HG03442 (cell line): ENCODE results near the gene THSD7A.

ENCODE experiments used
- ATAC-seq: cut with Tn5 transposase; IDR thresholded peaks from one replicate; pipeline ENCODE4 v1.9.1; 2021; ENCODE audit warnings: mild to moderate bottlenecking, moderate library complexity; ENCODE audit not compliant: unreplicated experiment

Gene THSD7A

DNA sequence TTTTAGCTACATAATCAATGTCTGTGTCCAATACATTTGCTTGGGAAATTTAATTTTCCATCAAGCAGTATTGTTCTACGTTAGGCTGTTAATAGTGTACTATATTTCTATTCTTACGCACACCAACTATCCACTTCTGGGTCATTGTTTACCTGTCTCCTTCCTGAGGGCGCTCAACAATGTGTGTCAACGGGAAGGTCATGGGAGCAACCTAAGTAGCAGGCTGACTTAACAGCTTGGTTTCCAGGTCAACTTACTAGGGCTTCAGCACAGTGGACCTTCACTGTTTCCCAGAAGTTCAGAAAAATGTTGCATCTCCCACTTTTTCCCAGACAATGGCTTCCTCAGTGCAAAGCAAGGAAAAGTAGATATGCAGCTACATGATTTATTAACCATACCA is 13.7 kb downstream of the THSD7A start:
- no peak for ATAC-seq

DNA sequence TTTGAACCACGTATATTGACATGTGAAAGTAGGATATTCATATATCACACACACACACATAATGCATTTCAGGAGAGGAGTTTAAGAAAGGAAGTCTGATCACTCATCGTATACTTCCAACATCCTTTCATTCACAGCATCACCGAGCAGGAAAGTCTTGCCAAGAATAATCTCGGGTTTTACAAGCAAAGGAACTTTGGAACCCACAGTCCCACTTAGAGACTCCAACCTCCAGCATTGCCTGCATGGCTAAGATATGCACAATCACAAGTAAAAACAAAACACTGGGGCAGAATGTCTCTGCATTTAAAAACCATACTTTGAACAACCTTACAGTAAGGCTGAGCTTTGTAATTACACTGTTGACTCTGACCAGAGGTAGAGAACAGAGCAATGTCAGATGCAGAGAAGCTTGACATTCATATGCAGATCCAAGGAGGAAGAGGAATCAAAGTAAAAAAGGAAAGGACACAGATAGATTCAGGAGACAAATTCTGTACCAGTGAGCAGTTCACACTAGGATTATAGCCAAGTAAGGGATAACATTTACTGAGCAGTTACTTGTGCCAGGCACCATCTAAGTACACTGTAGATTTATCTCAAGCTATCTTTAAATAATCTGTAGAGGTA is 14.8 kb downstream of the THSD7A start:
- no peak for ATAC-seq

DNA sequence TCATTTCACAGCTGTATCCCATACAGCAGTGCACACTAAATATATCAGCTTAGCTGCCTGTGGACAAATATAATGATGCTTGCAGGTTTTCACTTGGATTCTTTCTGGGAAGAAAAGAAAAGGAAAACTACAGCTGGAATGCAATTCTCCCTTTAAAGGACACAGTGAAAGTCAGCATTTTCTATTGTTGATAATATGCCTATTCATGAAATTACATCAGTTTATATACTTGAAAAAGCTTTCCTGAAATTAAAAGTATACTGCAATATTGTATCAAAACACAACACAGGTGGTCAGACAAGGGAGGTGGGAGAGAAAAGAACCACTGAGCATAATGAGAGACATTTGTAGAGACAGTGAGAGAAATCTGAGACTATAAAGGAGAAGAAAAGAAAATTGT is 20.3 kb downstream of the THSD7A start:
- no peak for ATAC-seq

DNA sequence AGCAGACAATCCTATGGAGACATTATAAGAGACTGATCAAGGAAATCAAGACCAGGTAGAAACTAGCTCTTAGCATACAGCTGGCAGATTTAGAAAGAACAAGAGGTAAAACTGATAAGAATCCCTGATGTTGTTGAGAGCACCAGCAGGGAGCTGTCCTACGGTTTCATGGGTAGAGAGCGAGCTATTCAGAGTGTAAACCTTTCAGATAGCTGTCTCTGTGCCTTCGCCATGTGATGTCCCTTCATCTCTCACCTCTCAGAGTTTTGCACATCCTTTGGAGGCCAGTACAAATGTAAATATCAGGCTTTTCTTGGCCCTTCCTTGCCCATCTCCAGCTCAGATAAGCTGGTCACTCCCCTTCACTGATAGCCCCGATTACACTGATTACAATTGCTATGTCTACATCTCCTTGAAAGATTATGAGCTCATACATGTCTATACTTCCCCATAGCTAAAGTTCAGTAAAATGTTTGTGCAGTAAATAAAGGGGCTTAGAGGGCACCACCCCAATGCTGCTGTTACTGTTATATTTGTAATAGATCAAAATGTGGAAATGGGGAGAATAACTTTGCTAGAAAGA is 21.9 kb downstream of the THSD7A start:
- ATAC-seq, result no peak

DNA sequence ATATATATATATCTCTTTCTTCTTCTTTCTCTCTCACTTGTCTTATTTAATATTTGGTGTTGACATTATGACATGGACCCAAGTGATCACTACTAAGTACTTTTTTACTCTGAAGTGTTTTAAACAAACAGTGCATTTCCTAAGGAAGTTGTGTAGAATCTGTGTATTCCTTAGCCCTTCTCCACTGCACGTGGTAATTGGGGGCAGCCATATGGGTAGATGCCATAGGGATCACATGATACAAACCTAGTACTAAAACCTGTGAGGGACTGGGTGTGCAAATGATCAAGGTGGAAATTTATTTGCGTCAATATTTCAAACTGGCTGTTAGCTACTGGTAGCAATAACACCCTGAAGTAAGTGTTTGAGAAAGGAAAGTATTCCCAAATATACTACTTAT is 25.0 kb downstream of the THSD7A start:
- no peak for ATAC-seq

DNA sequence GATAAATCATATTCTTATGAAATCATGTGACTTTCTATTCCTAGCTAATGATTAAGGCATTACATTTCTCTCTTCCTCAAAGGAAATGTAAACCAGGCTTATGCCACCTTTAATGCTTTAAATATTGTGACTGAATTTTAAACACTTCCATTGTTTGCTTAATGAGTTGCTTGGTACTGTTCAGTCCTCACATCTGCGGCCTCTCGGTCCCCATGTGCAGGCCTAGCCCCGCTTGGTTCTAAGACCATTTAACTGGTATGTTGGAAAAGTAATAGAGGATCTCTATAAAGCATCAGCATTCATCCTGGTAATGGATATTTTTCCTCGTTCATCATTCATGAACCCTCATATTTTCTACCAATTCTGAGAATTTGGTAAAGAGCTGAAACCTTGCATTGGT is 27.4 kb downstream of the THSD7A start:
- no peak for ATAC-seq

DNA sequence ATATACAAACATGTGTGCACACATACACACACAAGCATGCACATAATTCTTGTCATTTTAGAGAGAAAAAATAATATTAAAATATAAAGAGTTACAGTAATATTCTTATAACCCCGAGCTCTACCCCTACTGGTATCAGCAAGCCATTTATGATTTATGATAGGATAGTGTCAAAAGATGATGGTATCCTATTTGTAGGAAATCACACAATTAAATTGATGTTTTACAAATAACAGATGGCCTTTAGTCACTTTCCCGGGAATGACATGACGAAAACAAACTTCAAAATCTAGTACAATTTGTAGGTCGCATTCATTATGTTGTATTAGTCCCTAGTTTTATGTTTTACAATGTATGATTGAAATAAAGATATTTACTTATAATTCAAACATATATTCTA is 36.8 kb downstream of the THSD7A start:
- ATAC-seq, result no peak

DNA sequence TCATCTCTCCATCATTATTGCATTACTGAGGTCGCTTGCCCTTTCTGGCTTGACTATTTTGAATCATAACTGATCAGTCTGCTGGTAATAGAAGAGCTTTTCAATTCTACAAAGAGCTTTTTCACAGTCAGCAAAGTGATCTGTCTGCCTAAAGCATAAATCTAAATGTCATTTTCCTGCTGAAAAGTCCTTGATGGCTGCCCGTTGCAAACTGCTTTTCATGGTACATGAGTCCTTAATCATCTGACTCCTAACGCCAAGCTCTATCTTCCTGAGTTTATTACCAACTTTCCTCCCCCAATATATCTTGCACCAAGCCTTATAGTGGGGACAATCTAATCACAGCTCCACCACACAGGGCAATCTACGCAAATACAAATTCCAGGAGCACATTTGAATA is 39.8 kb downstream of the THSD7A start:
- no peak for ATAC-seq

DNA sequence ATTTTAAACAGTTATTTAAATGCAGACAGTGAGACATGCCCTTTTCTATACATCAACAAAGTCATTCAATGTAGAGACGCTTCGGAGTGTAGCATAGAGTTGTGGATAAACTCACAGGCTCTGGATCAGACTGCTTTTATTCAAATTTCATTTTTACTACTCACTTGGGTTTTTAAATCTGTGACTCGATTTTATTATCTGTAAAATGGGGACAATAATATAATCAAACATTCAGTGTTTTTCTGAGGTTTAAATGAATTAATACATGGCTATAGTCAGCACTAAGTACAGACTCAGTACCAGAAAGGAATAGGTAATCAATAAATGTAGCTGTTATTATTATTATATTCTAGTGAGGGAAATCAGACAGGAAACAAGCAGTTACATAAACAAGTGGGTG is 43.4 kb downstream of the THSD7A start:
- no peak for ATAC-seq

DNA sequence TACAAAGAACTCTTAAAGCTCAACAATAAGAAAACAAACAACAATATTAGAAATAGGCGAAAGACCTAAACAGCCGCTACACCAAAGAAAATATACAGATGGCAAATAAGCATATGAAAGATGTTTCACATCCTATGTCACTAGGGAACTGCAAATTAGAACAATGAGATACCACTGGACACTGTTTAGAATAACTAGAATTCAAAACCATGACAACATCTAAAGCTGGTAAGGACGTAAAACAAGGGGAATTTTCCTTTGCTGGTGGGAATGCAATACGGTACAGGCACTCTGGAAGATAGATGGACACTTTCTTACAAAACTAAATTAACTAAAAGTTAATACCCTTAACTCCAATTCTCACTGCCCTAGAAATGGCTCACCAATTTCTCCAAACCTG is 44.5 kb downstream of the THSD7A start:
- ATAC-seq, result no peak

DNA sequence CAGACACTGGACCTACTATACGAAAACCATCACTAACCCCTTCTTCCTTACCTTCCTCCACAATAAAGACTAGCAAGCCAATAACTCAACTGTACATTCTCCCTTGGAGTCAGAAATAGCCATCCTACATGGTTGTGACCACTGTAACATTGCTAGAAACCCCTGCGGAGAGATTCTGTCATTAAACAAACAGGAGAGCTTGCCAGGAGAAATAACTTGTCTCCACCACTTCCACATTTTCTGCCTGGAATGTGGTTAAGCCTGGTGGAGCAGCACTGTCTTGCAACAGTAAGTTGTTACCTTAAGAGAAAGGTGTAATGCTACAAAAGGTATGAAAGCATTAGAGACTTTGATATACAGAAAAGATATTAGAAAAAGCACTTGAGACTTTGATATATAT is 45.8 kb downstream of the THSD7A start:
- ATAC-seq, result no peak

DNA sequence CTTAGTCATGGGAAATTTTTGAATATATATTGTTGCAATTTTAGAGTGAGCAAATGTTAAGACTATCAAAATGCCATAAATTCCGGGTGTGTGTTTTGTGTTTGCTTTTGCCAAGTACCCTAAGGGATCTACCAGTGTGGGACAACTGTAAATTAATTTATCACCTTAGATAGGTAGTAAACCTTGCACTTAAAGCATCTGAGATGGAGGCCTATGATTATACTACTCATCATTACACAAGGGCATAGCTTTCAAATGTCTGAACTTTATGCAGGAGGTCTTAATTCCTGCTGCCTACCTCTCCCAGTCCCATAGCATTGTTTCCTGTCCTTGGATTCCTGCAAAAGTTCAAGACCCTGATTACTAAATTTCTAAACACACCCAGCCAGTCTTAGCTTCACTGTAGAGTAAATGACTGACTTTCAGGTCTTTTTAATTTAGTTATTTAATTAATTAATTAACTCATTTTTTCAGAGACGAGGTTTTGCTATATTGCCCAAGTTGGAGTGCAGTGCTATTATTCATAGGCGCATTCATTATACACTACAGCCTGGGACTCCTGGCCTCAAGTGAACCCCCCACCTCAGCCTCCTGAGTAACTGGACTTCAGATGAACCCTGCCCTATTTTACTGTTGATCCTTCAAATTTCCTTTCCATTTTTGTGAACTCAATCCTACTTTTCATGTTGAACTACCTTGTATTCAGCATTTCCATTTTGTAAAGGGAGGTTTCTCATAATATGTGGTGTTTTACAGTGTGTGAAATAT is 47.0 kb downstream of the THSD7A start:
- no peak for ATAC-seq

DNA sequence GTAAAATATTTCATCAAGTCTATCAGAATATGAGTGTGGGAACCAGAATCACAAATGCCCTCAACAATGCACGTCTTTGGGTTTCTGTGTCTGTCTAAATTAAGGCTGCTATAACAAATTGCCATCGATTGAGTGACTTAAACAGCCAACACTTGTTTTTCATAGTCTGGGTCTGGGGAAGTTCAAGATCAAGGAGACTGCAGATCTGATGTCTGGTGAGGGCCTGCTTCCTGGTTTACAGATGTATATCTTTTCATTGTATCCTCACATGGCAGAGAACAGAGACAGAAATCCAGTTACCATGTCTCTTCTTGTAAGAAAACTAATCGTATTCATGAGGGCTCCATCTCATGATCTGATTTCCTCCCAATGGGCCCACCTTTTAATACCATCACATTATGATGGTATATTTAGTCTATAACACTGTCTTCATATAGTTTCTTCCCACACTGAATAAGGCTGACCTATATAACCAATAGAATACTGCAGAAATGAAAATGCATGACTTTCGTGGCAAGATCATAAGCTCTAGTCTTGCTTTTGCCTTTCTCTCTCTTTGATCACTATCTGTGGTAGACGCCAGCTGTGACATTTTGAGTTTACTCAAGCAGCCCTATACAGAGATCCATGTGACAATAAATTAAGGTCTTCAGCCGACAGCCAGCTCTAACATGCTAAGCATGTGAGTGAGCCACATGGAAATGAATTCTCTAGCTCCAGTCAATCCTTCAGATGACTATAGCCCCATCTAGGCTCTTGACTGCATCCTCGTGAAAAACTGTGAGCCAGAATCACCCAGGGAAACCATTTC is 51.9 kb downstream of the THSD7A start:
- ATAC-seq, result no peak

DNA sequence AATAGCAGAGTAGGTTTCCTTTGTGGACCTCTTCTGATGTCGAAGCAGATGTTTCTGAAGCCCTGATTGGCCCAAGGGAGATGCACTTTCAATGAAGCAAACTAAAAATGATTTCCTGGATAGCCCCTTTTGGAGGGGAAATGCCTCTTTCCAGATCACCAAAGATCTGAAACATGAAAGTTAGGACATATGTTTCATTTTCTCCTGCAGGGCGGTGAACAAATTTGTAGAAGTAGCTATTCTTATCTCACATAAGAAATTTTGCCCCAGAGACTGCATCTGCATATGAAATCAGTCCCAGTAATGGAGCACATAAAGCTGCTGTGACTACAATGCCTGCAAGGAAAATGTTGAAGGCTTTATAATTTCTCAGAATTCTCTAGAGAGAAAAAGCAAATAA is 56.0 kb downstream of the THSD7A start:
- ATAC-seq, result no peak

DNA sequence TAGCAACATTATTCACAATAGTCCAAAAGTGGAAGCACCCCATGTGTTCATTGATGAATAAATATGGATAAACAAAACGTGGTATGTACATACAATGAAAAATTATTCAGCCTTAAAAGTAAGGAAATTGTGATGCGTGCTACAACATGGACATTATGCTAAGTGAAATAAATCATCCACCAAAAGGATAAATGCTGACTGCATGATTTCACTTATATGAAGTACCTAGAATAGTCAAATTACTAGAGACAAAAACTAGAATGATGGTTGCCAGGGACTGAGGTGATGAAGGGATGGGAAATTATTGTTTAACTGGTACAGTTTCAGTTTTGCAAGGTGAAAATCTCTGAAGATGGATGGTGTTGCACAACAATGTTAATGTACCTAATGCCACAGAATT is 56.6 kb downstream of the THSD7A start:
- ATAC-seq, result no peak

DNA sequence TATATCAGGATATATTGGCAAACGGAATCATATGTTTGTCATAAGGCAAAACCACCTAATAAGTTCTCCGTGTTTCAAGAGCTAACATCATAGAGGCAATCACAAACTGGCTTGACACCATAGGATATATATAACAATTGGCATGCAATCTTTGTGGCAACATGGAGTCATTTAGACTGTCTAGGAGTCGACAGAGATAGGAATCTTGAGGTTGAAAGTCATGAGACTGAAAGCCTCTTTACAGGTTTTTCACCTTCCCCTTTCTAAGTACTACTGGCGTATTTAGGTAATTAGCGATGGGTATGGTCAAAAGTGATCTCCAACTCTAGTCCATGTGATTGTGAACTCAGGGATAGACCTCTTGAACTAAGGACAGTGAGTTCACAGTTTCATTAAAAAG is 63.7 kb downstream of the THSD7A start:
- no peak for ATAC-seq

DNA sequence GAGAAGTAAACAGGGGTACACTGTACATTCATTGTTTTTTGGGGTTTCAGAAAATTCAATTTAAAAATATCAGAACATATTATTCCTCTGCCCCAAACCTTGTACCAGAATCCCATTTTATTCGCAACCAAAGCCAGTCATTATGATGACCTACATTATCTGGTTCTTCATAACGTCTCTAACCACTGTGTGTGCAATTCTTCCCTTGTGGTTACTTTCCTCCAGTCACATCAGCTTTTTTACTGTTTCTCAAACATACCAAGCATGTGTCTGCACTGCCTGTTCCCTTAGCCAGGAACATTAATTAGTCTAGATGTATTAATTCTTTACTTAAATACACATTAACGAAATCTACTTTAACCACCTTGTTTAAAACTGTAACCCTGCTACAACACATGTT is 64.8 kb downstream of the THSD7A start:
- ATAC-seq, result no peak

DNA sequence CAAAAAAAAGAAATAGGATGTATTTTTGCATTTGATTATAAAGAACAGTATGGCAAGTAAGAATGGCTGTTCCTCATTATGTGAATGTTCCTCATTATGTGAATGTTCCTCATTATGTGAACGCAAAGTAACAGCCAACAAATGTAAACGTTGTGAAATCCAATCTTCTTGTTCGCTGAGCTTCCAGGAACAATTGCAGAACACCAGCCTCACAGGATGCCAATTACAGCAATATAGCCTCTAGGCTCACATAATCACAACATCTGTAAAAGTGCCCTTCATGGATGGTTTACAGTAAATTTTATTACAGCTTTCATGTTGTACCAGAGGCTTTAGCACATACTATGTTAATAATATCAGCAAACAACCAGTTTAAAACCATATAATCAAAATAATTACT is 71.6 kb downstream of the THSD7A start:
- ATAC-seq, result no peak

DNA sequence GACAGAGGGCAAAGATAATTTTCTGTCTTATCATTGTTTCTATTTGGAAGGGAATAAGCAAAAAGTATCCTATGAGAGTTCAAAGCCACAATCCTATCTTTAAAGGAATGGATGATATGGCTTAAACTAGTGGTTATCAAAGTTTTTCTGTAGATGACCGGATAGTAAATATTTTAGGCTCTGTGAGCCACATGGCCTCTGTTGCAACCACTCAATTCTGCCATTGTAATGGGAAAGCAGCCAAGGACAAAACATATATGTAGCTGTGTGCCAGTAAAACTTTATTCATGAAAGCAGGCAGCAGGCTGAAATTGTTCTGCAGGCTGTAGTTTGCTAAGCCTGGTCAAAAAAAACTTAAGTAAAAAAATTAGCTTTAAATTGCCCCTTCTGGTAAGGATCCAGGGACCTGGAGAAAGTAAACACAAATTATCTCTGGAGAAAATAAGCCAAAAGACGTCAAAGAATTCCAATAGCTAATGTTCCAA is 73.3 kb downstream of the THSD7A start:
- no peak for ATAC-seq

DNA sequence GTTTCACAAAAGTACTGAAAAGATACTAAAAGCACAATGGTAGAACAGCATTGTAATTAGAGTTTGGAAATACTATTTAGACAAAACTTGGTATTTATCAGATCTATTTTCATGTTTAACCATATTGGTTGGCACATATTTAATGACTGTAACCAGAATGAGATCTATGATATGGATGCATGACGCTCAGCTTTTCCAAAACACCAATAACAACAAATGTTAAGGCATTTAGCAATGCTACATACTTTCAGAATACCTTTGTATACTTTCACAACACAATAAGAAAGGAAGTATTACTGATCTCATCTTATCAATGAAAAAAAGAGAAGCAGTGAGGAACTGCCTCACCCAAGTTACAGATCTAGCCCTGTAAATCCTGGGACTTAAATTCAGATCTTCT is 74.8 kb downstream of the THSD7A start:
- ATAC-seq, result no peak

DNA sequence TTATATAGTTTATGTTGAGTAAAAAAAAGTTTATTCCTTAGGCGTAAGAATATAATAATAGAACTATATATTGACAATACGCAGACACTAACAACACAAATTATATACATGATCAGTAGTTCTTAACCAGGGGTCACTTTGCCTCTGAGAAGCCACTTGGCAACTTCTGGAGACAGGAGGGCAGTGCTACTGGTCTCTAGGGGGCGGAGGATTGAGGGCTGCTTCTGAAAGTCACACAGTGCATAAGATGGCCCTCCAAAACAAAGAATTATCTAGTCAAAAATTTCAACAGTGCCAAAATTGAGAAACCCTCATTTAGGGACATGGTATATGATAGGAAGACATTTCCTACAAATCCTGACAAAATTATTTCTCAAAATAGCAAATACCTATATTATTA is 77.1 kb downstream of the THSD7A start:
- ATAC-seq, result no peak

DNA sequence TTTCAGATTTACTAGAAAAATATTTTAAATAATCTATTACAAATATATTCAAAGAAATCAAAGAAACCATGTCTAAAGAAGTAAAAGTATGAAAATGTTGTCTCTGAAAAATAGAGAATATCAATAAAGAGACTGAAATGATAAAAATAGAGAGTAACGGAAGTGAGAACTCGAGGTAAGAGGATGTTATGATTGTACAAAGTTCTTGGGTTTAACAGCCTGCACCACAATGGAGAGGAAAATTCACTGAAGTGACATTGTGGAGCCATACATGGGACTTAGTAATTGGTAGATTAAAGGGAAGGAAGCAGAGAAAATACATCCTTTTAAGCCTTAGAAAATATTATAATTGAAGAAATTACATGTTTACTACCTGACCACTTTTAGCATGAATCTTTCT is 77.9 kb downstream of the THSD7A start:
- ATAC-seq, result peak; percentile 80
